Stimulated activated CD8-positive, alpha-beta memory T cell treated with anti-CD3 and anti-CD28 coated beads, Interleukin-12 subunit alpha, Interleukin-12 subunit beta, amount 100 ng/mL, for 4 hours (primary cell): ENCODE measurements around the gene EDEM3.

ENCODE experiments used
- DNase-seq: peaks from one replicate; pipeline ENCODE4 v3.0.0-alpha.2; 2020; ENCODE audit warnings: low read depth

EDEM3 gene

DNA sequence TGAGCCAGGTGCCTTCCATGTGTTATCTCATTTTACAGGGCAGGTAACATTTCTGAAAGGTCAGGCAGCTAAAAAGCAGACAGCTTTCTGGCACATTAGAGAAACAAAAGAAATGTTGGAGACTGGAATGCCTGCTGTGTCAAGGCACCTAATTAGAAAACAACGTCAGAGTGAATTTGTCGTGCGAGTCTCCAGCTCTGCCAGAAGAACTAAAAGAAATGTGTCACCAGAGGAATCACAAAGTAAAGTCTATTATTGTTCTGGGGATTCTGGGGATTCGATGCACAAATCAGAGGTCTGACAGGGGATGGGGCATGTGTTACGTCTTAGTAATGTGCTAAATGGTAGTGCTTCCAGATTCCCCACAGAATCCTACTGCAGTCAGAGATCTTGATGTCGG is 89.3 kb downstream of the EDEM3 start:
- no peak for DNase-seq

DNA sequence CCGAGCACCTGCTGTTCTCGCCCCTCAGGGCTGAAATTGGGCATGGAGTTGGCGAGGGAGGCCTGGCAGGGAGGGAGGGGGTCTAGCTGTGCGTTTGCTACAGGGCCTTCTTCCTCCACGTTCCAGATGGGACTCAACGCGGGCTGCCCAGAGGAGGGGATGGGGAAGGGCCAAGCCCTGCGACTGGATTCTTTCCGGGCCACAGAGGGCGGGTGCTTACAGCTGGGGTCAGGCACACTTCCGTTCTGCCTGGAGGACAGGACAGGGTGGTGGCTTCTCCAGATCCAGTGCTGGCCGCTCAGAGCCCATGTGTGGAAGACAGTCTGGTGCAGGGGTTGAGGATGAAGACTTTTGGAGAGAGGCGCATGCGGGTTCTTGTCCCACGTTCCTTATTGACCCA is 90.0 kb downstream of the EDEM3 start:
- no peak for DNase-seq

DNA sequence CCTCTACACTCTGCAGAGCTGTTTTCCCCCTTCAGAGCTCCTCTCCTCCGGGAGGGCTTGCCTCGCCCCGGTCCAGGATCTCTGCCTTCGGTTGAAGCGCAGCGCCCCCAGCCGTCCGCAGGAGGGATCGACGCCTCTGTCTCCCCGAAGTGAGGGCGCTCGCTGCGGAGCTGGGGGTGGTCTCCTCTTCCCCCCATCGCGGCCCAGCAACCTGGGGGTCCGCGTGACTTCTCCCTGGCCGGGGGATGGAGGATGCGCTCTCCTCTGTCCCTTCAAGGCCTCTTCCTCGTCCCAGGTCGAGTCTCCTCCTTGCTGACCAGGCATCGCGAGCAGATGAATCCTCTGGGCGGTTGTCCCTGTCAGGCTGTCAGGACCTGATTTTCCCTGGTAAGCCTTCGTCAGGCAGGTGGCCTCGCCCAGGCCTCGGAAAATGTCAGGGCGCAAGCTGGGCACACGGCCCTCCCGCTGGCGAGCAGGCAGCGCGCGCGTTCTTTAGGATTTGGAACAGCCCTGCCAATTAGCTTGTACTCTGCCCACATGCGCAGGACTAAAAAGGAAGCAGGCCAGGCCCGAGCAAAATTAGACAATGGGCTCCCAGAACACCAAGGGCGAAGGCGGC is 90.5 kb downstream of the EDEM3 start:
- no peak for DNase-seq

DNA sequence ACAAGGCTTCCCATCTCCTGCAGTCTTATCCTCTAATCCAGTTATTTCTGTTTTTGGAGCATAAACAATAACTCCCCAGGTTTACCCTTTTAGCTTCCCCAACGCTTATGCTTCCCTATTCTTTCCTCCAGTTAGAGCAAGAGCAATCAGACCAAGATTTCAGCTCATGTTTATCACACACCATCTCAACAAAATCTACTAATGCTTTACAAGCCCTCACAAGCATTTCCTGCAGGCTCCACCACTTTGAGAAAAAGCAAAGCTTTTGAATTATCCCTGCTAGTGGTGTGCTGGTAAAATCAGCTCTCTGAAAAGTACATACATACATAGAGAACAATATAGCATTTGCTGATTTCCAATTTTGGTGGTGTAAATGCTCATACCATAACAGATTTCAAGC is 92.9 kb downstream of the EDEM3 start:
- no peak for DNase-seq

DNA sequence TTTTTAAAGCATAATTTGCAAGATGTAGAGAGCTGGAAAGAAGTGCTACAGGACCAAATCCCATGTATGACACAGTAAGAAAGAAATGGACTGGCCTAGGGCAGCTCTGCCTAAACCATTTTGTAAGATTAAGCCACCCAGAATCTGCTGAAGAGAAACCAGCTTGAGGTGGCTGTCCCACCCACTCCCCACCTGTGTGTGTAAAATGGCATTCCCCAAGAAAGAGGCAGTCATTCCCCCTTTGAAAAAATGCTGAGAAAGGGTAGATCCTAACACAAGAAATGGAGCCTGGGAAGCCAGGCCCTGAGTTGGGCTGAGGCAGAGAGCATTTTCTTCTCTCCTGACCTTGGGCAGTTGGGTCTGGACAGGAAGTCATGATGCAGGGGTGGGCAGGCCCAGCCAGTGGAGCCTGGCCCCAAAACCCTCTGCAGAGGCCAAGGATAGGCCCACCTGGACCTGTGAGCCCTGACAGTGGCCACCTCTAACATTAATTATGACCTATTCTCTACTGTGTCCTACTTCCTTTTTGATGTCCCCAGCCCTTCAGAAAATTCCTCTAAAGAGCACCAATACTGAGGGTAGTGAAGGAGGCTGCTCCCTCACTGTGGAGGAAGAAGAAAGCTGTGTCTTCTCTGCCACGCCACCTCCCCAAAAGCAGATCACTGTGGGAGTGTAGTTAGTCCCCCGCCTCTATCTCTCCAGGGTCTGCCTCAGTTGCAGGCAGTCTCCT is 94.0 kb downstream of the EDEM3 start:
- no peak for DNase-seq

DNA sequence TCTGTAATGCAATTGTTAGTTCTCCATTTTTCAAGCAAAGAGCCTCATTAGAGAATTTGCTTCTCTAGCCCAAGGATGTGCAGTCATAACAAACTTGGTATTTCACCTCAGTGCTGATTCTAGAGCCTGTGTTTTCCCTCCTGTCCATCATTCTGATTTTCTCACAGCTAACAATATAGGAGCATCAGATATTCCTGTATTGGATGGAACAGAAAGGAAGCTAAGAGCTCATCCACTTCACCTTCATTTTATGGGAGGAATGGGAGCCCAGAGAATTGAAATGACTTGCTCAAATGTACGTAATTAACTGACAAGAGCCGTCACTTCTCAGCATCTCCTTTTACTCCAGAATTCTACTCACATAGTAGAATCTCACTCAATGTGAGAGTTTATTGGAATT is 96.6 kb downstream of the EDEM3 start:
- no peak for DNase-seq

DNA sequence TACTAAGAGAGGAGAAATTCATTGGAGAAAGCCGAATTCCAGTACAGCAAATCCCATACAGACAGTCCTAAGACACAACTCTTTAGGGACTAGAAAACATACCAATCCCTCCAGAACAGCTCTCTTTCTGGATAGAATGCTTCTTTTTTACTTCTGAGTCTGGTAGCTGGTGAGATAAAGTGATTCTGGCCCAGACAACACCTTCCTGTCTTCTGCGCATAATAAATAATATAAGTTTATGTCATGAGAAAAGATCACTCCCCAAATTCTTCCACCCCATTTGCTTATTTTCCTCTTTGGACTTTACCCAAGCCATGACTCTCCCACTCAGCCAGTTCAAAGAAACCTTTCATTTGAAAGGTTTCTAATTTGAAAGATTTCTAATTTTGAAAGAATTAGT is 98.4 kb downstream of the EDEM3 start:
- no peak for DNase-seq

DNA sequence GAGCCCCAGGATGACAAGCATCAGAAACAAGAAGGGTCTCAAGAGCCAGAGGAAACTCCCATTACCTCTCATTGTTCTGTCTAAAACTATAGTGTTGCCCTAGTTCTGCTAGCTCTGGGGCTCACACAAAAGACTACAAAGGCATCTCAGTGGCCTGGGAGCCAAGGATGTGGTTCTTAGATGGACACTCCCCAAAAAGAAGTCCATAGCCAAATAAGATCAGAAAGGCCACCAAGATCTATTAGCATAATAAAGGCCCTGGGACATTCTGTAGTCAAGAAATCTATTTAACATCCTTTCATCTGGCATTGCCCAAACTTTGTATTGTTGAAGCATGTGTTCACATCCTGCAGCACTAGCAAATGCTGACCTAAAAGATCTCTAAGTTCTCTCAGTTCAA is 99.5 kb downstream of the EDEM3 start:
- no peak for DNase-seq

DNA sequence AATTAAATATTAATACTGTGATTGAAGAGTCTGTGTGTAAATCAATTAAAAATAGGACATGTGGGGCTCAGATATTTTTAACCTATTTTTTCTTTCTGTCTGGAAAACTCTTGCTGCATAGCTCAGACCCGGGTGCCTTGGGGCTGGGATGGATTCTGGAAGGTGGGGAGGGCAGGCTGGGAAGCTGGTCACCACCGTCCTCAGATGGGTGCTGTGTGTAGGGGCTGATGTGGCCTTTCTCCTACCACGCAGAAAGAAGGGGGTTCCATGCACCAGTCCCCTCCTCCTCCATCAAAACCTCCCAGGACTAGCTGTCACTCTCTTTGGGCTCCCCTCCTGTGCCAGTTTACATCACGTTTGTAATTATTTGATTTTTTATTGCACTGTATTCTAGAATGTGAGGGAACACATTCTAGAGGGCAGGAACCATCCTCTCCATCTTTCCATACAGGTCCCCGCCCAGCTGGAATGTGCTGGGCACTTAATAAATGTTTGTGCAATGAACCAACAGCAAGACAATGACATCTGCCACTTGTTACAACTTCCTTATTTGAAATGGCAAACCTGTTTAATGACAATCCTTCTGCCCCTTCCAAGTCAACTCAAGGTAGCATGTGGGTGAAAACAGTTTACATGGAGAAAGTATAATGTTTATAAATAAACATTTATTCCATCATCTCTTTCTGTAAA is 104.3 kb downstream of the EDEM3 start:
- DNase-seq = no peak

DNA sequence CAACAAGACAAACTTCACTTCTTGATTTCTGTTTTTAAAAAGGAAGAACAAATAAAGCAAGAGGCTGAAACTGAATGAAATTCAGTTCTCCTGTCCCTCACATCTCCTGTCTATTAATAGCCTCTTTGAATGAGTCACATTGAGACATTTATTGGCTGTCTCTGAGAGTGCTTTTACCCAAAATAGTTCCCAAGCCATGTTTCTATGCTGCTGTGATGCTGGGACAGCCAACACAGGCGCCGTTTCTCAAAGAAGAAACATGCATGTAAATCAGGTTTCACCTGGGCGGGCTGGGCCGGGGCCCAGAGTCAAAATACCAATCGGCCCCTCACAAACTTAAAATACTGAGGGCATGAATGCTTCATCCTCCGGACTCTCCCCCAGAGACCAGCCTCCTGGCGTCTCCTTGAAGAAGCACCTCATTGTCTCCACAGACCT is 105.2 kb downstream of the EDEM3 start:
- DNase-seq = no peak

DNA sequence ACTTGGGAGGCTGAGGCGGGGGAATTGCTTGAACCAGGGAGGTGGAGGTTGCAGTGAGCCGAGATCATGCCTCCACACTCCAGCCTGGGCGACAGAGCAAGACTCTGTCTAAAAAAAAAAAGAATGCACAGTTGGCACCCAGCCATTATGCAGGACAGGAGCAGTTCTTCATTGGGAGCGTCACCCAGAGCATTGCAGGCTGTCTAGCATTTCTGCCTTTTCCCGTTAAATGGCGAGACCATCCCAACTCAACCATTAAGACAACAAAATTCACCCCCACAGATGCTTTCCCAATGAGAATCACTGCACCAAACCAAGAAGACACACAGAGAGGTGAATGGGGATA is 105.8 kb downstream of the EDEM3 start:
- DNase-seq = no peak

DNA sequence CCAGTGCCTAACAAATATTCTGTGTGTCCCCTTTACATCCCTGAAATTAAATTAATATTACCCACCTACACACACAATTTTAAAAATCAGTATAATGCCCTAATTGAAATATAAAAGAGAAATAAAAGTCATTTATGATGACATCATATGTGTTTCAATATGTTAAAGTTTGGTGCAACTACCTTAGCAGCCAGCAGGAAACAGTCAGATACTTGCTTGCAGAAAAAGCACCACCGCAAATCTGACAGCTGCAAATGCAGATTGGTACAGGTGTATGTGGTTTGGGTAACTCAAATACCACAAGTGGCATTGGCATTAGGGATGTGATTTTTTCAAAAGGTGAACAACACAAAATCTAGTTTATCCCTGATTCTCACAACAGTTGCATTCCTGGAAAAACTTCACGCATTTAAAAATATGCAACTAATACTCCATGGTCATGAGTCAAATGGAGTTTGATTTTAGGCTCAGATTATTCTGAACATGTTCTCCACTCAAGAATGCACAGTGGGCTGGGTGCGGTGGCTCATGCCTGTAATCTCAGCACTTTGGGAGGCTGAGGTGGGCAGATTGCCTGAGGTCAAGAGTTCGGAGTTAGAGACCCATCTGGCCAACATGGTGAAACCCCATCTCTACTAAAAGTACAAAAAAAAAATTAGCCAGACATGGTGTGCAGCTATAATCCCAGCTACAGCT is 106.3 kb downstream of the EDEM3 start:
- no peak for DNase-seq

DNA sequence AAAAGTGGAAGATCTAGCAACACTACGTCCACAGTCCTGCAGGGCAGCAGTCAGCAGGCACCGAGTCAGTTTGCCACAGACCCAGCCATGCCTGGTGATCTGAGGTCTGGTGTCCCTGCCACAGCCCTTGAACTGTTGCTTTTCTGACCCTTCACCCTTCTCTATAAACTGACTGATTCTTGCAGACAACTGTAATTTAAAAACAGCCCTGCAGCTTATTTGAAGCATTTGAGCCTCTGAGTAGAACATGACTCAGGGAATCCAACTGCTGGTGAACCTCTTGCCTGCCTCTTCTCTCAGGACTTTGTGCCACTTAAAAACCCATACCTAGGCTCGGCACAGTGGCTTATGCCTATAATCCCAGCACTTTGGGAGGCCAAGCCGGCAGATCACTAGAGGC is 107.2 kb downstream of the EDEM3 start:
- no peak for DNase-seq

DNA sequence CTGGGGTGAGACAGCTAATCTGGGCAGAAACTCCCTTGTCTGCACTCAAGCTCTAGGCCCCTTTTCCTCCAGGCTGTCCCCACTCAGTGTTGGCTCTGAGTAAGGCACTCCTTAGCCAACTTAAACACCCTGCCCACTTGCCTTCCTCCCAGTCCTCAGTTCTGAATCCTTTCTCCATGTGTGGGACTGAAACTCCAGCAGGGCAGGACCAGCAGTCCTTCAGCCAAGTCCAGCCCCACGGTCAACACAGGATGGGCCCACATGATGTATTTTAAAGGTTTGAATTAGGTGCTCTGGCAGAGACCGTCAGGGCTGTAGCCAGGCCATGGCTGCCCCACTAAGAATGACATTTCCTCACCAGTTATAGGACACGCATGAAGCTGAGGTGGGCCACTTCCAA is 107.8 kb downstream of the EDEM3 start:
- no peak for DNase-seq

DNA sequence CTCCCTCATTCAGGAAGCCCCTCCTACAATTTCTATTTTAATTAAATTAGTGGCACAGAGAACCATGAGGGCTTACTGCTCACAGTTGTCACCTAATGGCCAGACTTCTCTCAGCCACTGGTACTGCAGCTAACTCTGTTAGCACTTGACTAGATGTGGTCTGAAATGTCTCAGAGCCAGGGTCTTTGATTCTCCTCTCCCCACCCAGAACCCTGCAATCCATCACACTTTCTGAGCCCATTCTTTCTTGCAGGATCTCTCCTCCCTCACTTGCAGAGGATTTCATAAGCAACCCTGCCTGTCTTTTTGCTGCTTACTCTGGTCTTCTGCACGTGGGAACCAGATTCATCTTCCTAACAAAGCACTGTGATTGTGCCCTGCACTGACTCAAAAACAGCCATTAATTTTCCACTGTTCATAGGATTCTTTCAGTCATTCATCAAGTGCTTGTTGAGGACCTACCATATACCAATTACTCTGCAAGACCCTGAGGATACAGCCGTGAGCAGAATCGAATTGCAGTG is 108.4 kb downstream of the EDEM3 start:
- no peak for DNase-seq

DNA sequence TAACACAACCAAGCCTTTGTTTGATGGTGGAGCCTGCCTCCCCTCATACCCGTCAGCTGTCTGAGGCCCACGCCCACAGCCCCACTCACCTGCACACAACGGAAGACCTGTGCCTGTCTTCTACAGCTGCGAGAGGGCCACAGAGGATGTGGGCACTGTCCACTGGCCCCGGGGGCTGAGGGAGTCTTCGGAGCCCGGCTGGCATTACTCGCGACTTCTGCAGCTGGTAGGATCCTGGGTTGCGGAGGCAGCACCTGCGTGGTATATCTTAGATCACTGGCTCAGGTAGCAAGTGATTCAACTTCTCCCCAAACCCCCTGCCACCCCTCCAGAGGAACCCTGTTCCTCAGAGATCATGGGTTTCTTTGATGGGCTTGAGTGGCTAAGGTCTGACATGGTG is 109.9 kb downstream of the EDEM3 start:
- no peak for DNase-seq

DNA sequence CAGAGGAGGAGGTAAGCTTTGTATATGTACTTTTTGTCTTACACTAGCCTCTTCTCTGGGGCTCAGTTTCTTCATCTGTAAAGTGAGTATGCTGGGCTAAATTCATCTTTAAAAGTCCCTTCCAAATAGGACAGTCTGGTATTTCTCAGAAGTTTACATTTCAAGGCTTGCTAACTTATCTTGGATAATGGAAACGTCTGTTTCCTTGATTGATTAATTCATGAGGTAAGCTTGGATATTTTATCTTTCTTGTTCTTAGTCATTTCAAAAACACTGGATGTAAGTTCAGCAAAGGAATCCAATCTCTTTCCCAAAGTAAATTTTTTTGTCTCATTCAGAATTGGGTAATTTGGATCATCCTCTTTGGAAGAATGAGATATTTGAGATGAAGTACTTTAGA is 111.0 kb downstream of the EDEM3 start:
- DNase-seq = no peak

DNA sequence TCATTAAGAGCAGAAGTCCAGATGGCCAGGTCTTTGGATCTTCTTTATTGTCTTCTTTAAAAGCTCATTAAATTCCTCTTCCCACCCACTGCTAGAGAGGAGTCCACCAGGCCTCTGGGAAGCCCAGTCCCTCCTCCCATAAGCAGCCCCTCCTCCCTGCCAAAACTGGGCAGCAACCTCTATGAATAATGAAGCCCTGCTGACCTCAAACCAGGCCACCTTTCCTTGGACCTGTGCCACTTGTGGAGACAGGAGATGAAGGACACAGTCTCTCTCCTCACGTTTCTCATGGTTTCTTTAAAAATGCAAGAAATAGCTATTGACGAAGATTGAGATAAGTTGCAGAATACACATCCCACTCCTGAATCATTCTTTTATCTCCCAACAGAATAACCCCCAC is 112.8 kb downstream of the EDEM3 start:
- DNase-seq = no peak

DNA sequence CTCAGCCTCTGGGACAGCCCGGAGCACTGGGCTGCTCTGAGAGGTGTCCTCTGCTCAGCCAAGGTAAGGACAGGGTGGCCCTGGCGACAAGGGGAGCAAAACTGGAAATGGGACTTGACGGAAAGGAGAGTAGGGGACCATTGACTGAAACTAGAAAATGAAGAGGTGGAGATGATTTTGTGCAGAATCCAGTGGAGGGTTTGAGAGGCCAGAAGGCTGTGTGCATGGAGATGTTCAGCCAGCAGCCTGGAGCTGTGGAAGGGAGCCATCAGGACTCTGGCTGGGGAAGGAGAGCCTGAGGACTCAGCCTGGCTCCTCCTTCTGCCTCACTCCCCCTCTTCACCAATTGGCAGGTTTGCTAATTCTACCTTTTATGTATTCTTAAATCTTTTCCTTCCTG is 114.2 kb downstream of the EDEM3 start:
- no peak for DNase-seq
